Nephron (organoid): ENCODE data around the gene ITK.

ENCODE experiments used
- H3K27ac Mint-ChIP-seq, 3 experiments: 2 replicates each; pipeline ENCODE4 v1.8.0; 2020; ENCODE audit warnings: mixed read lengths in 3 of 3, mild to moderate bottlenecking in 2 of 3, moderate library complexity in 1 of 3
- H3K27me3 Mint-ChIP-seq: 2 replicates; pipeline ENCODE4 v1.8.0; 2021; ENCODE audit warnings: low read depth, mild to moderate bottlenecking, moderate library complexity, mixed read lengths
- H3K36me3 Mint-ChIP-seq: 2 replicates; pipeline ENCODE4 v1.8.0; 2020; ENCODE audit warnings: low read depth, mixed read lengths
- H3K4me1 Mint-ChIP-seq: 2 replicates; pipeline ENCODE4 v1.8.0; 2020; ENCODE audit warnings: mixed read lengths
- H3K4me3 Mint-ChIP-seq, 3 experiments: 2 replicates each; pipeline ENCODE4 v1.8.0; 2020; ENCODE audit warnings: mild to moderate bottlenecking in 3 of 3, mixed read lengths in 3 of 3, moderate library complexity in 2 of 3
- H3K9me3 Mint-ChIP-seq: 2 replicates; pipeline ENCODE4 v1.8.0; 2020; ENCODE audit warnings: mixed read lengths
- TF ChIP-seq, protein P1 (sequence below), 3 experiments: fragments of 200-600 bp; sonication (generic); IDR thresholded peaks; one replicate each; pipeline ENCODE4 v1.5.0; 2021; ENCODE audit warnings: antibody characterized with exemption in 3 of 3; ENCODE audit not compliant: unreplicated experiment in 3 of 3

Gene ITK

DNA sequence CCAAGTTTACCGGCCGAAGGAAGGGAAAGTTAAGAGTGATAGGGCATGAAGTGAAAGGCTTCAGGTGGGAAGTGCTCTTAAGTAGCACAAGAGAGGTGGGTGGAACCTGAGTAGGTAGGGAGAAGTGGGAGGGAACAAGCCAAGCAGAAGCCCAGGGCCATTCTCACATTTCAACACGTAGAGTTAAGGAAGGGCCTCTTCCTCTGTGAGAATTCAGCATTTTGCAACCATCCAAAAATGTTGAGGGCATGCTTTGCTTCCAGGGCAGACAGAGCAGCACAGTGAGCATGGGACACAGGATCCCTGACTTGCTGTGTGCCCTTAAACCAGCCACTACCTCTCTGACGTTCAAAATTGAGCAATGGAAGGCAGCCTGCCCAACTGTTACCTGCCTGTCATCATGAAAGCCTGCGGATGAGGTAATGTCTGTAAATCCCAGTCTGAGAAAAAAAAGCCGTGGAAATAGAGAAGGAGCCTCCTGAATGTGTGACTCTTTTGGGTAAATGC, 88.6 kb downstream of the ITK start:
- no peaks in the 10 kb centered on the region for H3K9me3 Mint-ChIP-seq
- H3K27ac Mint-ChIP-seq, result no peak overlapping the region
- no peaks in the 10 kb centered on the region for H3K36me3 Mint-ChIP-seq
- peaks cover 18% of the 10 kb centered on the region for H3K4me1 Mint-ChIP-seq
- peaks cover 28% of the 10 kb centered on the region for H3K27me3 Mint-ChIP-seq
- H3K4me3 Mint-ChIP-seq, result no peak overlapping the region
- TF ChIP-seq, protein P1, sequence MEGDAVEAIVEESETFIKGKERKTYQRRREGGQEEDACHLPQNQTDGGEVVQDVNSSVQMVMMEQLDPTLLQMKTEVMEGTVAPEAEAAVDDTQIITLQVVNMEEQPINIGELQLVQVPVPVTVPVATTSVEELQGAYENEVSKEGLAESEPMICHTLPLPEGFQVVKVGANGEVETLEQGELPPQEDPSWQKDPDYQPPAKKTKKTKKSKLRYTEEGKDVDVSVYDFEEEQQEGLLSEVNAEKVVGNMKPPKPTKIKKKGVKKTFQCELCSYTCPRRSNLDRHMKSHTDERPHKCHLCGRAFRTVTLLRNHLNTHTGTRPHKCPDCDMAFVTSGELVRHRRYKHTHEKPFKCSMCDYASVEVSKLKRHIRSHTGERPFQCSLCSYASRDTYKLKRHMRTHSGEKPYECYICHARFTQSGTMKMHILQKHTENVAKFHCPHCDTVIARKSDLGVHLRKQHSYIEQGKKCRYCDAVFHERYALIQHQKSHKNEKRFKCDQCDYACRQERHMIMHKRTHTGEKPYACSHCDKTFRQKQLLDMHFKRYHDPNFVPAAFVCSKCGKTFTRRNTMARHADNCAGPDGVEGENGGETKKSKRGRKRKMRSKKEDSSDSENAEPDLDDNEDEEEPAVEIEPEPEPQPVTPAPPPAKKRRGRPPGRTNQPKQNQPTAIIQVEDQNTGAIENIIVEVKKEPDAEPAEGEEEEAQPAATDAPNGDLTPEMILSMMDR (IDR thresholded peaks at IDR 0.05; ENCODE audit: unreplicated experiment in 3 of 3), result no peak

DNA sequence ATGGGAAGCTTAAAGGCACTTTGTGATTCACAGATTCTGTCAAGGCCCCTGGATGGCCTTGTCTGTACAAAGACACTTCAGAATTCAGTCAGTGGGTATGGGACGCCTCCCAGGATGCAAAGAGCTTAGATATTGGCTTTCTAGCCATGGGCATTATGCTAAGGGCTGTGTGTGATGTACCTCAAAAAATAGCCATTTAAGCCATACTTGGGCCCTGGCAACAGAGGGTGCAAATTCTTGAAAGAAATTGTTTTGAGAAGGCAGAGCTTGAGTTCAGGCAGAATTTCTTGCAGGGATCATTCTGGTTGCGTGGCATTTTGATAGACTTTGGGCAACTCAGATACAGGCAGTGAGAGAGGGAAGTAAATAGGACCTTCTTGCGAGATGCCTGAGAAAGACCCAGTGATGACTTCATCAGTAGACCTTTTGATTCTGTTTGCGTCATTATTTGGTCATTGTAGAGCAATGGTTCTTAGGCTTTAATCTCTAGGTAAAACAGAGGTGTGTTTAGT, 89.2 kb downstream of the ITK start:
- Mint-ChIP-seq H3K9me3 (no peaks in the 10 kb centered on the region), H3K36me3 (no peaks in the 10 kb centered on the region), H3K27ac (no peak overlapping the region), H3K4me1 (peaks cover 18% of the 10 kb centered on the region), H3K4me3 (no peak overlapping the region), H3K27me3 (peaks cover 28% of the 10 kb centered on the region)
- TF ChIP-seq, protein P1 (IDR thresholded peaks at IDR 0.05; ENCODE audit: unreplicated experiment in 3 of 3), result no peak

DNA sequence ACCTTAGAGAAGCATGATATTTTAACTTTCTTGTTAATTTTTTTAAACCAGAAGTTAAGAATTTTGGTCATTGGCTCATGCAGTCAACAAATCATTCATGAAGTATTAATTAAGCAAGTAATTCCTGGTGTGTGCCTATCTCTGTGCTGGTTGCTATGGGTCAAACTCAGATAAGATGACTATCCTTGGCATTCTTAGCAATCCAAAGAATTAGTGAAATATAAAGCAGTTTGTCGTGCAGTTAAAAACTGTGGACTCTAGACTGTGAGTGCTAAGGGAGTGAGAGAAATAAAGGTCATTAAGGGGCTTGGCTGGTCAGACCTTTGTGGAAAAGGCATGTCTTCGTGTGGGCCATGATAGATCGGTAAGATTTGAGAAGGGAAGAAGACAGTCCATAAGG, 90.1 kb downstream of the ITK start:
- Mint-ChIP-seq H3K36me3 (no peaks in the 10 kb centered on the region), H3K4me1 (peaks cover 18% of the 10 kb centered on the region), H3K27me3 (peaks cover 21% of the 10 kb centered on the region), H3K27ac (no peak overlapping the region), H3K4me3 (no peak overlapping the region), H3K9me3 (no peaks in the 10 kb centered on the region)
- TF ChIP-seq, protein P1 (IDR thresholded peaks at IDR 0.05; ENCODE audit: unreplicated experiment in 3 of 3), result no peak

DNA sequence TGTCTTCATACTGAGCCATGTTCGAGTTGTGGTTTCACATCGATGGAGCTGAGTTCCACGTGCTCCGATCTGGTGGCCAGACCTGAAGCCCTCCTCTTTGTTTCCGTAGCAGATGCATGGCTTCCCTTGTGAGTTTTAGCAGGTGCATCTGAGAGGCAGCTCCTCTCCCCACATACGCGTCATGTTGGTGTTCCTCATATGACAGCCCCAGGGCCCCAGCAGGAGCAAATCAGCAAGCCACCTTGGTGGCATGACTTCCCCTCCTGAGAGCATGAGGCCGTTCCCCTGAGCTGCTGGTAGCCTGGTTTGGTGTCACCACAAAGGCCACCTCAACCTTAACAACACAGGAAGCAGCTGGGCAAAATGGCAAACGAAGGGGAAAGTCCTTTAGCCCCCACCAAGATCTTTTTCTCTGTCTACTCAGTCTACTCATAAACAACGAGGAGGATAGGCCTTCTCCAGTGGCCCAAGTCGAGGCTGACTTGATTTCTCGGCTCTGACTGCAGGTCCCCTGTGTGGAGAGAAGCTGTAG, 91.2 kb downstream of the ITK start:
- no peak overlapping the region for H3K27ac Mint-ChIP-seq
- H3K36me3 Mint-ChIP-seq, result no peaks in the 10 kb centered on the region
- H3K27me3 Mint-ChIP-seq, result peaks cover 18% of the 10 kb centered on the region

DNA sequence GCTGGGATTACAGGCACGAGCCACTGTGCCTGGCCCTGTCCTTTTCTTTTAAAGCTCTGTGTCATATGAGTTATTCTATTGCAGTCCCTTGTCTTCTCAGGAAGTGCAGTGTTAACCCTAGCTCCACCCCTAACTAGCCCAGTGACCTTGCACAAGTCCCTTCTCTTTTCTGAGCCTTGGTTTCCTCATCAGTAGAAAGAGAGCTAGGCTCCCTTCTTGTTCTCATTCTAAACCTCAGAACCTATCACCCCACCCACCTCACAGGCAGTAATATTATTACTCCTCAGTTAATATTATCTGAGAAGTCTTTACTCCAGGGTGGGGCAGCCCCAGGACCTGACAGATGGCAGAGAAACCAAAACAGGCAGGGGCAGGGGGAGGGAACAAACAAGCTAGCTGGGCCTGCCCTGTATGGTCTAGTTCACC, 92.5 kb downstream of the ITK start:
- Mint-ChIP-seq H3K27me3 (peaks cover 9% of the 10 kb centered on the region), H3K36me3 (no peaks in the 10 kb centered on the region), H3K27ac (no peak overlapping the region), H3K4me3 (no peak overlapping the region), H3K4me1 (peaks cover 7% of the 10 kb centered on the region), H3K9me3 (no peaks in the 10 kb centered on the region)
- TF ChIP-seq, protein P1 (IDR thresholded peaks at IDR 0.05; ENCODE audit: unreplicated experiment in 3 of 3), result no peak

More for the DNA sequence above, 91.2 kb downstream of the ITK start:
- Mint-ChIP-seq H3K9me3 (no peaks in the 10 kb centered on the region), H3K4me3 (no peak overlapping the region), H3K4me1 (peaks cover 18% of the 10 kb centered on the region)
- TF ChIP-seq, protein P1 (IDR thresholded peaks at IDR 0.05; ENCODE audit: unreplicated experiment in 3 of 3), result no peak

DNA sequence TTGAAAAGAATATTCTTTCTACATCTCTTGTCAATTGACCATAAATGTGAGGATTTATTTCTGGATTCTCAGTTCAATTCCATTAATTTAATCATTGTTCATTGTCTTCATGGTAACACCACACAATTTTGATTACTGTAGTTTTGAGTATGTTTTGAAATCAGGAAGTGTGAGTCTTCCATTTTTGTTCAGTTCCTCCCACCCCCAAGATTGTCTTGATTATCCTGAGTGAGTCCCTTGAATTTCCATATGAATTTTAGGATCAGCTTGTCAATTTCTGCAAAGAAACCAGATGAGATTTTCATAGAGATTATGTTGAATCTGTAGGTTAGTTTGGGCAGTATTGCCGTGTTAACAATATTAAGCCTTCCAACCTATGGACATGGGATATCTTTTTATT, 94.8 kb downstream of the ITK start:
- no peak overlapping the region for H3K4me3 Mint-ChIP-seq

More for the DNA sequence above, 94.8 kb downstream of the ITK start:
- TF ChIP-seq, protein P1 (IDR thresholded peaks at IDR 0.05; ENCODE audit: unreplicated experiment in 3 of 3), result no peak
- no peaks in the 10 kb centered on the region for H3K4me1 Mint-ChIP-seq
- no peaks in the 10 kb centered on the region for H3K36me3 Mint-ChIP-seq
- no peak overlapping the region for H3K27ac Mint-ChIP-seq
- no peaks in the 10 kb centered on the region for H3K27me3 Mint-ChIP-seq
- H3K9me3 Mint-ChIP-seq, result no peaks in the 10 kb centered on the region
